Muscle layer of colon (tissue), 2 donors: ENCODE data around the gene KIAA0825.
A peak's percentile ranks its signal among the peaks of the same experiment; 100 is the strongest.
"Not testable (repeated sequence)": the region's sequence is repeated elsewhere in the genome, so short reads cannot be mapped to it uniquely, and the experiment has no call there.

Experiments
- H3K27ac ChIP-seq: one replicate; pipeline ENCODE4 v1.7.0; 2013; ENCODE audit warnings: low read depth, mild to moderate bottlenecking, low read length, moderate library complexity
- H3K27me3 ChIP-seq, 2 donors: one replicate each; pipeline ENCODE4 v1.7.0; 2013; ENCODE audit warnings: low read length in 2 of 2, mild to moderate bottlenecking in 2 of 2; ENCODE audit not compliant: insufficient read depth in 2 of 2, control insufficient read depth in 1 of 2
- H3K36me3 ChIP-seq: one replicate; pipeline ENCODE4 v1.7.0; 2013; ENCODE audit warnings: mild to moderate bottlenecking, low read length; ENCODE audit not compliant: insufficient read depth
- H3K4me1 ChIP-seq: one replicate; pipeline ENCODE4 v1.7.0; 2013; ENCODE audit warnings: mild to moderate bottlenecking, low read length; ENCODE audit not compliant: insufficient read depth
- H3K4me3 ChIP-seq, 2 donors: one replicate each; pipeline ENCODE4 v1.7.0; 2013; ENCODE audit warnings: low read length in 2 of 2, low read depth in 1 of 2, mild to moderate bottlenecking in 1 of 2, moderate library complexity in 1 of 2
- H3K9ac ChIP-seq: one replicate; pipeline ENCODE4 v1.7.0; 2013; ENCODE audit warnings: low read length
- H3K9me3 ChIP-seq: one replicate; pipeline ENCODE4 v1.7.0; 2013; ENCODE audit warnings: mild to moderate bottlenecking, low read length
- donor health status: abdominal sarcoma.
- donor health status: Adenocarcinoma of cecum.

KIAA0825 gene

DNA sequence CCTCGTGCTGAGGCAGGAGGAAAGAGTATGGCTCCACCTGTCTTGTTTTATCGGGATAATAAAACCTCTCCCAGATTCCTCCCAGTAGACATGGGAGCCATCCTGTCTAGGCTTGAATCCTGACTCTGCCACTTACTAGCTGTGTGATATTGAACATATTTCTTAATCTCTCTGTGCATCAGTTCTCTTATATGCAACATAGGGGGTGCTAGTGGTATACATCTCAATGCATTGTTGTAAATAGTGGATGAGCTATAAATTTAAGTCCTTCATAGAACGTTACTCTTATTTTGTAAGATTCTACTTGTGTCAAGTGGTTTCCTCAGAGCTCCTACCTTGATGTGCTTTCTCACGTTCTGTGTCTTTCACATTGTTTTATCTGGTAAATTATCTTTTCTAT, 459.3 kb downstream of the KIAA0825 start:
- no peaks in the 10 kb centered on the region for H3K36me3 ChIP-seq
- H3K27ac ChIP-seq, result no peak overlapping the region
- H3K27me3 ChIP-seq, result no peaks in the 10 kb centered on the region
- no peaks in the 10 kb centered on the region for H3K9me3 ChIP-seq
- no peak overlapping the region for H3K4me3 ChIP-seq
- no peaks in the 10 kb centered on the region for H3K4me1 ChIP-seq
- no peak overlapping the region for H3K9ac ChIP-seq

DNA sequence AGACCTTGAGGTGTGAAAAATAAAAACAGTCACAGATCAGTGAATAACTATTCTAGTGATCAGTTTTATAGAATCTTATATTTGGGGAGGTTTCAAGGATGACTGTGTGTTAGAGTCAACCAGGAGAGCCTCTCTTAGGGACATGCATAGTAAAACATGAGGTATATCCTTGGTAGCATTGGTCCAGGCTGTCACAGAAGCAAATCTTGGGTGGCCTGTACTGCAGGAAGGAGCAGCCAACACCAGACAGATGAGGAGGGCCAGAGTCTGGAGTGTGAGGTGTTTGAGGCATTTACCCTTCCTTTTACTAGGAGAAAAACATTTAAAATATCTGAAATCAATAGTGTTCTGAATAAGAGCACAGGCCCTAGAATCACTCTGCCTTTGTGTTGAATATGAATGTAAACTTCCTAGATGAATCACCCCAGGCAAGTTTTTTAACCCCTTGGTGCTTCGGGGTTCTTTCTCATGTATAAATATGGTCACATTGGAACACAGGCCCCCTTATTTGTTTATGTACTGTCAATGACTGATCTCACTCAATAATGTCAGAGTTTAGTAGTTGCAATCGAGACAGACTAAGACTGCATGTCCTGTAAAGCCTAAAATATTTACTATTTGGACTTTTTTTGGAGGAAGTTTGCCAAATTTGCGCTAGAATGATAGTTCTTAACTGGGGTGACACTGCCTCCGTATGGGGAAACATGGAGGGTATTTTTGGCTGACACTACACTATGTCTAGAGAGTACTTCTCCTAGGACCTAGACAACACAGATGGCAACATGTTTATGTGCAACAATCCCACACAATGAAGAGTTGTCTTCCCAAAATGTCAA, 460.5 kb downstream of the KIAA0825 start:
- H3K9me3 ChIP-seq, result no peaks in the 10 kb centered on the region
- H3K4me1 ChIP-seq, result no peaks in the 10 kb centered on the region
- no peaks in the 10 kb centered on the region for H3K36me3 ChIP-seq
- H3K4me3 ChIP-seq, result no peak overlapping the region
- H3K27ac ChIP-seq, result no peak overlapping the region
- H3K9ac ChIP-seq, result no peak overlapping the region
- H3K27me3 ChIP-seq, result no peaks in the 10 kb centered on the region

DNA sequence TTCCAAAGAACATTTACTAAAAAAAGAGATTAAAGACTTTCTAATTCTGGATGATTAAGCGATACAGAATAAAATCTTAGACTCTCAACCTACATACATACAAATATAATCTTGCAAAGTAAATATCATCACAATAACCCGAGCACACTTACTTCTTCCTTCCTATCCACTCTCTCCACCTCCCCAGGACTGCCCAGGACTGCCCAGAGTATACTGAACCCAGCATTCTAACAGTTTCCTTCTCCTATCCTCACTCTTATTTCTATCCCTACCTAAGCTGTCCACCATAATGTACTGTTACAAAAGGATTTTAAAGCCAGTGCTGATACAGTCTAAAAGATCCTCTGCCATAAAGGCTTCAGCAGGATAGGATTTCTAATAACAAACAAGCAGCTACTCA, 463.7 kb downstream of the KIAA0825 start:
- H3K4me3 ChIP-seq, result no peak overlapping the region
- H3K4me1 ChIP-seq, result no peaks in the 10 kb centered on the region
- H3K27ac ChIP-seq, result no peak overlapping the region
- H3K9me3 ChIP-seq, result no peaks in the 10 kb centered on the region
- H3K27me3 ChIP-seq, result no peaks in the 10 kb centered on the region
- H3K36me3 ChIP-seq, result no peaks in the 10 kb centered on the region
- no peak overlapping the region for H3K9ac ChIP-seq

DNA sequence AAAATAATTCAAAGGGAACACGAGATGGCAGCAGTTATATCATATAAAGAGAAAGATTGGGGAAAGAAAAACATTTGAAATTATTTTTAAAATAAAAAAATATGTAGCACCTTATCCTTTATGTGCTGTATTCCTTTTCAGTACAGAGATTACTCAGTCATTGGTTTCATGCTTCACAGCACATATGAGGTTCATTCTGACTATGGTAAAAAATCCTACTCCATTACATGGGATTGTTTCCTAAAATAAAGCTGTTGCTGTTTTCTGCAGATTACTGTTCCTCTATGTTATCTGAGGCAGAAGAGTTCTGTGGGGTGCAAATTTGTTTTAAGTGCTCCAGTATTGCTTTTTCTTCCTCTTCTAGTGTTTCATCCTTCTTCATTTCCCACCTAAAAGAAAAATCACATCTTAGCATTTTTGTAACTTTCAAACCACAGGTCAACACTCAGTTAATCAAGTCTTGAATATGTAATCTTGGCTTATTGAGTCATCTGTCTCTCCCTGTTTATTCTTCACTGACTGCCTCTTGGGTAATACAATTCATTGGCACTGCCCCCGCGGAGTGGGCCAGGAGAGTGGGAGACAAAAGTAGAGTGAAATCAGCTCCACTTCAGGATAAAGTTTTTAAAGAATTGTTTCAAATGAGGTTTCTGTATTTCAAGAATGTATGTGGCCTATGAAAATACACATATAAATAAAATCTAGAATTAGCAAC, 464.5 kb downstream of the KIAA0825 start:
- Histone ChIP-seq H3K4me1 (no peaks in the 10 kb centered on the region), H3K36me3 (no peaks in the 10 kb centered on the region)

GRCh38 chr5:94143621-94144020, 474.8 kb downstream of the KIAA0825 start:
- not testable (repeated sequence) for H3K27ac ChIP-seq, H3K27me3 ChIP-seq, H3K4me3 ChIP-seq, H3K9ac ChIP-seq, H3K4me1 ChIP-seq, H3K9me3 ChIP-seq, H3K36me3 ChIP-seq

More for the DNA sequence above, 464.5 kb downstream of the KIAA0825 start:
- Histone ChIP-seq H3K27me3 (no peaks in the 10 kb centered on the region), H3K4me3 (no peak overlapping the region), H3K9ac (no peak overlapping the region), H3K27ac (no peak overlapping the region), H3K9me3 (no peaks in the 10 kb centered on the region)

DNA sequence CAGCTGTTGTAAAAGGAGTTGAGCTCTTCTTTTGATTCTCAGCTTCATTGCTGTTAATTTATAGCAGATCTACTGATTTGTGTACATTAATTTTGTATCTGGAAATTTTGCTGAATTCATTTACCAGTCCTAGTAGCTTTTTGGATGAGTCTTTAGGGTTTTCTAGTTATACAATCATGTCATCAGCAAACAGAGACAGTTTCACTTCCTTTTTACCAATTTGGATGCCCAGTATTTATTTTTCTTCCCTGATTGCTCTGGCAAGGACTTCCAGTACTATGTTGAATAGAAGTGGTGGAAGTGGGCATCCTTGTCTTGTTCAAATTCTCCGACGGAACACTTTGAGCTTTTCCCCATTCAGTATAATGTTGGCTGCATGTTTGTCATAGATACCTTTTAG, 478.1 kb downstream of the KIAA0825 start:
- Histone ChIP-seq H3K9me3 (peaks cover 4% of the 10 kb centered on the region), H3K4me1 (no peaks in the 10 kb centered on the region), H3K4me3 (no peak overlapping the region), H3K9ac (no peak overlapping the region), H3K36me3 (no peaks in the 10 kb centered on the region), H3K27ac (no peak overlapping the region), H3K27me3 (no peaks in the 10 kb centered on the region)

GRCh38 chr5:94130077-94130476, 488.3 kb downstream of the KIAA0825 start:
- H3K9me3 ChIP-seq, result no peaks in the 10 kb centered on the region
- H3K9ac ChIP-seq, result no peak overlapping the region
- H3K27ac ChIP-seq, result no peak overlapping the region
- no peaks in the 10 kb centered on the region for H3K36me3 ChIP-seq
- no peaks in the 10 kb centered on the region for H3K4me1 ChIP-seq
- no peak overlapping the region for H3K4me3 ChIP-seq
- no peaks in the 10 kb centered on the region for H3K27me3 ChIP-seq

GRCh38 chr5:94125107-94125506, 493.3 kb downstream of the KIAA0825 start:
- Histone ChIP-seq H3K36me3 (no peaks in the 10 kb centered on the region), H3K27me3 (no peaks in the 10 kb centered on the region), H3K4me3 (no peak overlapping the region), H3K9me3 (no peaks in the 10 kb centered on the region), H3K4me1 (no peaks in the 10 kb centered on the region), H3K9ac (no peak overlapping the region), H3K27ac (no peak overlapping the region)

DNA sequence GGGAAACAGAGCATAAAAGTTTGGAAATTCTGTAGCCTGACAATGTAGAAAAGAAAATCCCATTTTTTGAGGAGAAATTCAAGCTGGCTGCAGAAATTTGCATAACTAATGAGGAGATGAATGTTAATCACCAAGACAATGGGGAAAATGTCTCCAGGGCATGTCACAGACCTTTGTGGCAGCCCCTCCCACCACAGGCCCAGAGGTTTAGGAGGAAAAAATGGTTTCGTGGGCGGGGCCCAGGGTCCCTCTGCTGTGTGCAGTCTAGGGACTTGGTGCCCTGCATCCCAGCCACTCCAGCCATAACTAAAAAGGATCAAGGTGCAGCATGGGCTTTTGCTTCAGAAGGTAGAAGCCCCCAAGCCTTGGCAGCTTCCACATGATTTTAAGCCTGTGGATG, 502.1 kb downstream of the KIAA0825 start:
- H3K36me3 ChIP-seq, H3K4me1 ChIP-seq, H3K27me3 ChIP-seq, H3K4me3 ChIP-seq, H3K9ac ChIP-seq, H3K9me3 ChIP-seq, H3K27ac ChIP-seq: not testable (repeated sequence)

- Histone ChIP-seq H3K27me3 (no peaks in the 10 kb centered on the region), H3K27ac (no peak overlapping the region), H3K4me1 (peaks cover 7% of the 10 kb centered on the region), H3K36me3 (no peaks in the 10 kb centered on the region), H3K9ac (no peak overlapping the region), H3K9me3 (no peaks in the 10 kb centered on the region), H3K4me3 (no peak overlapping the region)
These were observed 505.3 kb downstream of the KIAA0825 start for GRCh38 chr5:94113087-94113486.

DNA sequence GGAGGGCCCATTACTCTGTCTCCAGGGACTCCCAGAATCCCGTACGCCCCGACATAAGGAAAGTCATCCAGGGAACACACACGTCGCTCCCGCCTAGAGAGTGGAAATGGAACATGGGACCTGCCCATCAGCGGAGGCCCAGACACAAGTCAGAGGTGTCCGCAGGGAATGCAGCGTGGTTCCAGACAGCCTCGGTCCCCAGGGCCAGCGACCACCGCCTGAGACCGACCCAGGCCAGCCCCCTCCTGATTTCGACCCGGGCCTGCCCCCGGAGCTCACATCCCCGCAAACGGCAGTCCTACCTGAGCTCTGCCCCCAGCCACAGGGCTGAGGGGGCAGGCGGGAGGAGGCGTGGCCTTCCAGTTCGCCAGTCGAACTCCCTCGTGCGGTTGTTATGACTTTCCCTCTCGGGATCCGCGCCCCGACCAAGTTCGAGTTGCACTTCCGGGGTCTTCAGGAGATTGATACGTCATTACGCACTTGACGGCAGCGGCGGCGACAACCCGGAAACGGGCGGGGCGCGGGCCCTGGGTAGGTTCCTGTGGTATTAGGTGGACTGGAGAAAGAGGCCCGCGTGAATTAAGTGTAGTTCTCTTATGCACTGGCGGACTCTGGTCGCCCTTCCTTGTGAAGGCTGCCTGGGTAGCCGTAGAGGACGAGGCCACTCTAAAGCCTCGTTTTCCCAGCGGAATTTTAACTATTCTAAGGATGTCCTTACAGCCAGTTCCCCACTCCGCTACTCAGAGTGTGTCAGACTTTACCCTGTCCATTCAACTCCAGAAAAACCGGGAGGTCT, 507.0 kb downstream of the KIAA0825 start:
- Histone ChIP-seq H3K9me3 (no peaks in the 10 kb centered on the region), H3K36me3 (no peaks in the 10 kb centered on the region), H3K27me3 (no peaks in the 10 kb centered on the region), H3K9ac (peak overlapping the region; percentile 56), H3K4me1 (peaks cover 7% of the 10 kb centered on the region), H3K4me3 (peak overlapping the region; percentile 45 to 83), H3K27ac (peak overlapping the region; percentile 71)
